Adrenal gland (tissue), 5 donors: Measurements from ENCODE around the gene APOBEC3A.

Source experiments
- POLR2A ChIP-seq, 2 donors: fragments of 450-650 bp; IDR thresholded peaks; one replicate each; pipeline ENCODE4 v1.6.1; 2017; ENCODE audit warnings: antibody characterized with exemption in 2 of 2, mild to moderate bottlenecking in 2 of 2, moderate library complexity in 1 of 2
- TF ChIP-seq, protein P1 (sequence below), 6 experiments: fragments of 450-650 bp in 4 of 6; fragments of 200-600 bp in 2 of 6; sonication (generic) in 1 of 6; IDR thresholded peaks; 1 replicate in 5 of 6; 2 replicates in 1 of 6; pipeline versions ENCODE4 v1.5.1 to v1.8.0; 2016 to 2021; ENCODE audit warnings: antibody characterized with exemption in 6 of 6, mild to moderate bottlenecking in 2 of 6, moderate library complexity in 1 of 6
- donor health status: DM: no; HTN: no; CAD: no.

- TF ChIP-seq, protein P1, sequence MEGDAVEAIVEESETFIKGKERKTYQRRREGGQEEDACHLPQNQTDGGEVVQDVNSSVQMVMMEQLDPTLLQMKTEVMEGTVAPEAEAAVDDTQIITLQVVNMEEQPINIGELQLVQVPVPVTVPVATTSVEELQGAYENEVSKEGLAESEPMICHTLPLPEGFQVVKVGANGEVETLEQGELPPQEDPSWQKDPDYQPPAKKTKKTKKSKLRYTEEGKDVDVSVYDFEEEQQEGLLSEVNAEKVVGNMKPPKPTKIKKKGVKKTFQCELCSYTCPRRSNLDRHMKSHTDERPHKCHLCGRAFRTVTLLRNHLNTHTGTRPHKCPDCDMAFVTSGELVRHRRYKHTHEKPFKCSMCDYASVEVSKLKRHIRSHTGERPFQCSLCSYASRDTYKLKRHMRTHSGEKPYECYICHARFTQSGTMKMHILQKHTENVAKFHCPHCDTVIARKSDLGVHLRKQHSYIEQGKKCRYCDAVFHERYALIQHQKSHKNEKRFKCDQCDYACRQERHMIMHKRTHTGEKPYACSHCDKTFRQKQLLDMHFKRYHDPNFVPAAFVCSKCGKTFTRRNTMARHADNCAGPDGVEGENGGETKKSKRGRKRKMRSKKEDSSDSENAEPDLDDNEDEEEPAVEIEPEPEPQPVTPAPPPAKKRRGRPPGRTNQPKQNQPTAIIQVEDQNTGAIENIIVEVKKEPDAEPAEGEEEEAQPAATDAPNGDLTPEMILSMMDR (IDR thresholded peaks at IDR 0.05): peak; percentile 53 to 77 (median 62)
- TF ChIP-seq POLR2A (IDR thresholded peaks at IDR 0.05): peak in 1 of 2 donors; percentile 16
Measured at GRCh38 chr22:38927033-38927781, 30.2 kb upstream of the APOBEC3A start.
